MM.1S (cell line): ENCODE data around the gene CTNNA3.

Experiments used
- DNase-seq: peaks from one replicate; pipeline ENCODE4 v3.0.0-alpha.2; 2015
- H2AFZ ChIP-seq: fragments of 300-600 bp; sonication (generic); 2 replicates; pipeline ENCODE4 v1.6.0; 2016; ENCODE audit warnings: antibody characterized with exemption, low read length
- H3F3A ChIP-seq: fragments of 300-600 bp; sonication (generic); 2 replicates; pipeline ENCODE4 v1.6.1; 2016; ENCODE audit warnings: mild to moderate bottlenecking, antibody characterized with exemption, low read length, moderate library complexity, mixed read lengths; ENCODE audit not compliant: insufficient read depth
- H3K27ac ChIP-seq: fragments of 300-600 bp; sonication (generic); 2 replicates; pipeline ENCODE4 v1.5.1; 2016; ENCODE audit warnings: mild to moderate bottlenecking, low read length
- H3K27me3 ChIP-seq: fragments of 300-600 bp; sonication (generic); replicated peaks from 2 replicates; pipeline ENCODE4 v1.6.0; 2016; ENCODE audit warnings: low read length; ENCODE audit not compliant: insufficient read depth
- H3K36me3 ChIP-seq: fragments of 300-600 bp; sonication (generic); replicated peaks from 2 replicates; pipeline ENCODE4 v1.6.1; 2016; ENCODE audit warnings: mild to moderate bottlenecking, low read length, mixed read lengths; ENCODE audit not compliant: insufficient read depth
- H3K4me1 ChIP-seq: fragments of 300-600 bp; sonication (generic); 2 replicates; pipeline ENCODE4 v1.6.1; 2016; ENCODE audit warnings: low read length, mixed read lengths
- H3K4me2 ChIP-seq: fragments of 300-600 bp; sonication (generic); 2 replicates; pipeline ENCODE4 v1.6.0; 2016; ENCODE audit warnings: low read depth, low read length
- H3K4me3 ChIP-seq: fragments of 300-600 bp; sonication (generic); 2 replicates; pipeline ENCODE4 v1.5.1; 2016; ENCODE audit warnings: low read length, mixed read lengths
- H3K79me2 ChIP-seq: fragments of 300-600 bp; sonication (generic); 2 replicates; pipeline ENCODE4 v1.6.1; 2016; ENCODE audit warnings: mixed run types, low read length, mixed read lengths
- H3K9ac ChIP-seq: fragments of 300-600 bp; sonication (generic); 2 replicates; pipeline ENCODE4 v1.6.1; 2016; ENCODE audit warnings: low read length, mixed read lengths
- H3K9me2 ChIP-seq: fragments of 300-600 bp; sonication (generic); replicated peaks from 2 replicates; pipeline ENCODE4 v1.6.1; 2016; ENCODE audit warnings: mild to moderate bottlenecking, low read length, mixed read lengths; ENCODE audit not compliant: insufficient read depth
- H3K9me3 ChIP-seq: fragments of 300-600 bp; sonication (generic); replicated peaks from 2 replicates; pipeline ENCODE4 v1.6.1; 2016; ENCODE audit warnings: mild to moderate bottlenecking, low read length, mixed read lengths; ENCODE audit not compliant: insufficient read depth
- H4K20me1 ChIP-seq: fragments of 300-600 bp; sonication (generic); 2 replicates; pipeline ENCODE4 v1.6.1; 2016; ENCODE audit warnings: mild to moderate bottlenecking, low read length, moderate library complexity, mixed read lengths; ENCODE audit not compliant: insufficient read depth
- EZH2 ChIP-seq: fragments of 300-600 bp; sonication (generic); optimal IDR thresholded peaks from 2 replicates; pipeline ENCODE3; 2017; ENCODE audit warnings: low read depth, mild to moderate bottlenecking, antibody characterized with exemption, low read length, mixed read lengths
- EZH2phosphoT487 ChIP-seq: fragments of 300-600 bp; sonication (generic); IDR thresholded peaks from 2 replicates; pipeline ENCODE4 v1.6.1; 2018; ENCODE audit warnings: antibody characterized with exemption, low read length
- TF ChIP-seq, protein P1 (sequence below): fragments of 300-600 bp; sonication (generic); IDR thresholded peaks from 2 replicates; pipeline ENCODE4 v1.5.1; 2016; ENCODE audit warnings: antibody characterized with exemption, low read length, mixed read lengths

The CTNNA3 gene

GRCh38 chr10:66283064-66283463 lies 1412.9 kb downstream of the CTNNA3 start:
- H3K4me3 ChIP-seq, result no peak overlapping the region
- H2AFZ ChIP-seq, result no peak overlapping the region
- DNase-seq, result no peak
- H3K9ac ChIP-seq, result no peak overlapping the region
- no peaks in the 10 kb centered on the region for H3K79me2 ChIP-seq
- no peaks in the 10 kb centered on the region for H3K4me1 ChIP-seq
- no peaks in the 10 kb centered on the region for H3K9me2 ChIP-seq
- H3K27me3 ChIP-seq, result no peaks in the 10 kb centered on the region
- H3K36me3 ChIP-seq, result no peaks in the 10 kb centered on the region
- H3K9me3 ChIP-seq, result no peaks in the 10 kb centered on the region
- no peak overlapping the region for H3K4me2 ChIP-seq
- no peaks in the 10 kb centered on the region for H3F3A ChIP-seq
- H4K20me1 ChIP-seq, result no peaks in the 10 kb centered on the region
- no peak overlapping the region for H3K27ac ChIP-seq
- TF ChIP-seq, protein P1, sequence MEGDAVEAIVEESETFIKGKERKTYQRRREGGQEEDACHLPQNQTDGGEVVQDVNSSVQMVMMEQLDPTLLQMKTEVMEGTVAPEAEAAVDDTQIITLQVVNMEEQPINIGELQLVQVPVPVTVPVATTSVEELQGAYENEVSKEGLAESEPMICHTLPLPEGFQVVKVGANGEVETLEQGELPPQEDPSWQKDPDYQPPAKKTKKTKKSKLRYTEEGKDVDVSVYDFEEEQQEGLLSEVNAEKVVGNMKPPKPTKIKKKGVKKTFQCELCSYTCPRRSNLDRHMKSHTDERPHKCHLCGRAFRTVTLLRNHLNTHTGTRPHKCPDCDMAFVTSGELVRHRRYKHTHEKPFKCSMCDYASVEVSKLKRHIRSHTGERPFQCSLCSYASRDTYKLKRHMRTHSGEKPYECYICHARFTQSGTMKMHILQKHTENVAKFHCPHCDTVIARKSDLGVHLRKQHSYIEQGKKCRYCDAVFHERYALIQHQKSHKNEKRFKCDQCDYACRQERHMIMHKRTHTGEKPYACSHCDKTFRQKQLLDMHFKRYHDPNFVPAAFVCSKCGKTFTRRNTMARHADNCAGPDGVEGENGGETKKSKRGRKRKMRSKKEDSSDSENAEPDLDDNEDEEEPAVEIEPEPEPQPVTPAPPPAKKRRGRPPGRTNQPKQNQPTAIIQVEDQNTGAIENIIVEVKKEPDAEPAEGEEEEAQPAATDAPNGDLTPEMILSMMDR, result no peak
- TF ChIP-seq EZH2, result no peak
- TF ChIP-seq EZH2phosphoT487, result no peak

- no peaks in the 10 kb centered on the region for H3K27me3 ChIP-seq
- no peaks in the 10 kb centered on the region for H3K79me2 ChIP-seq
- no peaks in the 10 kb centered on the region for H3K9me2 ChIP-seq
- no peaks in the 10 kb centered on the region for H4K20me1 ChIP-seq
- no peak overlapping the region for H3K27ac ChIP-seq
- no peak overlapping the region for H2AFZ ChIP-seq
- no peak overlapping the region for H3K9ac ChIP-seq
- no peak for DNase-seq
- H3K9me3 ChIP-seq, result no peaks in the 10 kb centered on the region
- H3K36me3 ChIP-seq, result no peaks in the 10 kb centered on the region
- TF ChIP-seq, protein P1, result no peak
- TF ChIP-seq EZH2 (no peak), EZH2phosphoT487 (no peak)
- H3K4me3 ChIP-seq, result no peak overlapping the region
- H3K4me2 ChIP-seq, result no peak overlapping the region
- no peaks in the 10 kb centered on the region for H3F3A ChIP-seq
- no peaks in the 10 kb centered on the region for H3K4me1 ChIP-seq
Observed at GRCh38 chr10:66281327-66281726, 1414.7 kb downstream of the CTNNA3 start.

DNA sequence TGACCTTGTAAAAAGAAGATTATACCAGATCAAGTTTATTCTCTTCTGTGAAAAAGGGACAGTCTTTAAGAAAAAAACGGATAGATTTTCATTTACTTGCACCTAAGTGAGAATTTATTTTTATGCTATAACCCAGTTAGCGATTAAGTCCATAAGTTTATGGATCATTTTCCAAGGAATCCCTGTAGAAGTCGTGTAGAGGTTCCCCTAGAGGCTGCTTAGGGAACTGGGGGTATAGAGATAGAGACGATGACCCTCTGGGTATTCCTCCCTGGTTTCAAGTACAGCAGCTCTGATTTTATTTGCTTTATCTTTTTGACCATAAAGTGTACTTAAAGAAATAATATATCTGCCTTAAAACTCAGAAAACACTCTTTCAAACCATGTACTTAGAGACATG lies 1418.5 kb downstream of the CTNNA3 start:
- Histone ChIP-seq H3K27ac (no peak overlapping the region), H3K79me2 (no peaks in the 10 kb centered on the region), H3K36me3 (no peaks in the 10 kb centered on the region), H2AFZ (no peak overlapping the region), H3K4me2 (no peak overlapping the region), H3K4me1 (no peaks in the 10 kb centered on the region), H3K9ac (no peak overlapping the region), H4K20me1 (no peaks in the 10 kb centered on the region), H3K9me2 (no peaks in the 10 kb centered on the region), H3K4me3 (no peak overlapping the region), H3K27me3 (no peaks in the 10 kb centered on the region), H3K9me3 (no peaks in the 10 kb centered on the region), H3F3A (no peaks in the 10 kb centered on the region)
- DNase-seq, result no peak
- TF ChIP-seq EZH2phosphoT487, result no peak
- no peak for TF ChIP-seq EZH2
- TF ChIP-seq, protein P1, result no peak
